Measurements from ENCODE around the gene POLR2J2.
"Not testable (repeated sequence)": the region's sequence is repeated elsewhere in the genome, so short reads cannot be mapped to it uniquely, and the experiment has no call there.

The POLR2J2 gene

DNA sequence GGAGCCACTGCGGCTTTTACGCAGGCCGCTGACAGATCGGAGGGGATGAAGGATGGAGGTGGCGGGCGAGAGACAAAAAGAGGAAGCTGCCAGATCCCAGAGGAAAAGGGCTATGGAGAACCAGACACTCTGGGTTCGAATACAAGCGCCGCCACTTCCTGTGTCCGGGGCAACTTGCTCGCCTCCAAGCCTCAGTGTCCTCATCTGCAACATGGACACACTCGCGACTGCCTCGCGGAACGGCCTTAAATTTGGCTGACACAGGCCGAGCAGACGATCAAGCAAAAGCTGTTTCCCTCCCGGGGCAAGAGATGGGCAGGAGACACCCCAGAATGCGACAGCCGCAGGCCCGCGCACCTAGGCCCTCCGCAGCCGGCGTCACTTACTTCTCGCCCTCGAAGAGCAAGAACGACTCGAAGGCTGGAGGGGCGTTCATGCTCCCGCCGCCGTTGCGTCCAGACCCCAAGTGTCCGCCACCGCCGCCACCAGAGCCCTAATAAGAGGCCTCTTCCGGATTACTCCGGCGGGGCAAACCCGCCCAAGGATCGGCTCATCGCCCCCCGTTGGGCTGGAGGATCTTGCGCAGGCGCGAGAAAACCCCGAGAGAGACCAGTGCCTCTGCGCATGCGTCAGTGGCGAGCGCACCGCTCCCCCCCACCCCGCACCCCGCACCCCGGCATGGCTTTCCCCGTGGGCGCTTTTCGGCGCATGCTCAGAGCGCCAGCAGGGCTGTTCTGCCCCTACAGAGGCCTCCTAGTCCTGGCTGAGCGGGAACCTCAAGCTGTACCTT, at the start of gene POLR2J2:
Gene POLR2J2 (minus strand): TSS at position 498 of the 790 bp plus-strand sequence. CDS start 62 bp downstream, at position 436.
- H3K27ac ChIP-seq: peak within 1 kb of the TSS; percentile 51; the same call in 1 of the 2 replicates

DNA sequence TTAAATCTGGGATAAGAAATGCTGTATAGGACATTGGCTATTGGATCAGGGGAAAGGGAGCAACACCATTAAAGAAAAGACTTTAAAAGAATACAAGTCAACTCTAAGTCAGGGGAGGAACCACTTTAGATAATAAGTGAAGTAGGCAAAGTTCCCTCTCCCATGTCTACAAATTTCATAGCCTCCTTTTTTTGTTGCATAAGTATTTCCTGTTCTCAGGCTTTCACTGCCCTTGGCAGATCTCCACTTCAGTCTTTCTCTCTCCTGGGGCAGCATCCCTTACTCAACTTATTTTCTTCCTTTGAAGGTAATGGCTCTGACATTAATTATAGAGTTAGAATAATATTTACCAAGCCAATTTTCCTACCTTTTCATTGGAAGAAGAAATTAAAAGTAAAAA, 47.0 kb upstream of the POLR2J2 start:
- H3K27ac ChIP-seq: not testable (repeated sequence)

DNA sequence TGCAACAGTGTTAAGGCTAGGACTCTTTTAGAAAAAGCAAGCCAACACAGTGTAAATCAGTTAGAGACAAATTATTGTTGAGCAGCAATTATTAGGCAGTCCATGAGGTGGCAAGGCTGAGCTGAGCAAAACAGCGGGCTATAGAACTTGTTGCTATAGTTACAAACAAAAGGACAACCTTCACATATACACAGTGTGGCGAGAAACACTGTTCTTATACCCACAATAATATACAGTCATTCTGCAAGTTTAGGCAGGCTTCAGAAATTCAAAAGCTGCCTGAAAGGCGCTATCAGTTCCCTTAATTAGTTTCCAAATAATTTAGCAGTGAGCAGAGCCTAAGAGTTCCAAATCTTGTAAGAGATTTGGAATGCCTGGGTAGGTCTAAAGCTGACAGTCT, 44.3 kb upstream of the POLR2J2 start:
- H3K27ac ChIP-seq: not testable (repeated sequence)

DNA sequence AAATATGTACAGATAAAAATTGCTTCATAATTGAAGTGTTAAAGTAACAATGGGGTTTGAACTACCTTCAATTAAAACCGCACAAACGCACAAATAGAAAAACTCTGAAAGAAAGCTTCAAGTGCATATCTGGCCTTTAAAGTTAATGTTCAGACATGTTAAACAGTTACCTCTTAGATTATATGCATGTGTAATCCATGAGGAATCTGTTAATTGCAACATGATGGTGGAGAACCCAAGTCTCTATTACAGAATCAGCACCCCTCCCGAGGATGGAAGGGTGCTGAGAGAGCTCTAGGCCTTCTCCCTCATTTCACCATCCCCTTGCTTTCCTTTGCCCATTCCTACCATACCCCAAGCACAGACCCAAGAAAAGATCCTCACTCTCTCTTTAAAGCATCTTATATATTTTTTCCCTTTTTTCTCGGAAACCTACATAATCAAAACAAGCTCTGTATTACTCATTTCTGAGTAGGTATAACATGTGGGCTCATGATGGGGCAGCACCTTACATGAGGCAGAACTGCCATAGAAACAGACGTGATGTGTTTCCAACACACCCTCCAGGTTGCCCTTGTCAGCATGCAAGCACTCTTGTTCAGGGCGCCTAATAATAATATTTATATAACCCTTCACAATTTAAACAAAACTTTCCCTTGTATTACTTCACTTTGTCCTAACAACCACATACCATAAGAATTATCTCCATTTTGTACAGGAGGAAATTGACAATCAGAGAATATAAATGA, 43.5 kb upstream of the POLR2J2 start:
- not testable (repeated sequence) for H3K27ac ChIP-seq

DNA sequence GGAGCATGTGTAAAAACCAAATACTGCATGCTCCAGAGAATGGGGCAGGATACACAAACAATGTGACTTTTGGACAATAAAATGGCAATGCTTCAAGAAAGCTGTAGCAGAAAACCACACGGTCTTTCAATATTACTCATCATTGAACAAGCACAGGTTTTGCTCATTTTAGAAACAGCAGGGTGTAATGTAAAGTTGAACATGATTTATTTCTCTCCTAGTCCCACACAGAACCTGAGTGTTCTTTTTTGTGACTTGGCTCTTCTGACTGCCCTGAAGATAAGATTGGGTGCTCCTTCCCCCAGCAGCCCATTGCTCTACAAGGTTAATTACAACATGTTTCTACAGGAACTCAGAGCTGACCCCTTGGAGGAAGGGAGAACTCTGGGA, 42.2 kb upstream of the POLR2J2 start:
- H3K27ac ChIP-seq: not testable (repeated sequence)

DNA sequence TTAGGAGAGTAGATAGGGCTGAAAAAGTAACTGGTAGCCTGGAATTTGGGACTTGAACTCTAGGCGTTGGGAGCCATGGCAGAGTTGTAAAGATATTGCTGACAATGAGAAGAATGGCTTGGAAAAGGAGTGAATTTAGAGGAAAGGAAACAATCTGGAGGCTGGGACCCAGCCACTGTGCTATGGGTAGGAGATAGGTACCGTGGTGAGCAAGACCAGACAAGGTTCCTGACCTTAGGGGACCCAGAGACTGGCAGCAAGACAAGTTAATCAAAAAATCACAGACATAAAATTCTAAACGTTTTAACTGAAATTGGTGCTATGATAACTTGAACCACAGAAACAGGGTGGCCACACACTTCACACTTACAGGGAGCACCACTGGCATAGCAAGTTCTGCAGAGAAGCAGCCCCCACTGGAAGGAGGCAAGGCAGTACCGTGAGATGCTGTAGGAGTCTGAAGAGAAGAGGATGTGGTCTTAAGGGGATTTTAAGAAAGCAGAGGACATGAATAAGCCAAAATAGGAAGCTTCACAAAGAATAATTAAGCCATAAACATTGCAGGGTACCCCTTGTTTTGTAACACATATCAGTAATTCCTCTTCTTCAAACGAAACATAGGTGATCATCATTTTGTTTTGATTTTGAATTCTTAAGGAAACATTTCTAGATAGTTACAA, 41.7 kb upstream of the POLR2J2 start:
- H3K27ac ChIP-seq: not testable (repeated sequence)

DNA sequence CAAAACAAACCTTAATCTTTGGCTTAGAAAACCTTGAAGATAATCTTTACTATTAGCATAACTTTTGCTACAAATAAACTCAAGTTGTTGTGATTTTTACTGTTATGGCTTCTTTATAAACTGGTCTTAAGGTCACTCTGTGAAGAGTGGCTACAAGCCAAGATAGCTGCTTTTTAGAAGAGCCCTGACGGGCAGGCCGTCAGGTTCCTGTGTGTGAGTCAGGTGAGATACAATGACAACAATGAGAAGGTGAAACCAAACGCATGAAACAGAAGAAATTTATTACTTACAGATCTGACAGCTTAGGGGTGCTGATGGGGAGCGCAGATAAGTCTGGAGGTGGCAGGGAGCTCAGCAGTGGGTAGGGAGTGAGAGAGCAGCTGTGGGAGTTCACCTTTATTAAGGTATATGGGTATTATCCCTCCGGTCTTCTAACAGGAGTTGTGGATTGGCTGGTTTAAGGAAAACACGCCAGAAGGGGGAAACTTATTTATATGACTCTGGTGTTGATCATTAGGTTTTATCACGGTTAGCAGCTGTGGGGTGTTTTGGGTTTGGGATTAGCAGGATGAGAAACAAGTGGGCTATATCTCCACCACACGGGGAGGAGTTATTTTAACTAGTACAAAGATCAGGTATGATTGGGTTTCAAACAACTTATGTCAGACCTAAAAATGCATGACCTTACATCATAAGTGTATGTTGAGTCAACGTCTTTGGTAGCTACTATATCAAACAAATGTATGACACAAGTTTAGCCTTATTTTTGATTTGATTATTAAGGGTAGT, 27.7 kb upstream of the POLR2J2 start:
- not testable (repeated sequence) for H3K27ac ChIP-seq

DNA sequence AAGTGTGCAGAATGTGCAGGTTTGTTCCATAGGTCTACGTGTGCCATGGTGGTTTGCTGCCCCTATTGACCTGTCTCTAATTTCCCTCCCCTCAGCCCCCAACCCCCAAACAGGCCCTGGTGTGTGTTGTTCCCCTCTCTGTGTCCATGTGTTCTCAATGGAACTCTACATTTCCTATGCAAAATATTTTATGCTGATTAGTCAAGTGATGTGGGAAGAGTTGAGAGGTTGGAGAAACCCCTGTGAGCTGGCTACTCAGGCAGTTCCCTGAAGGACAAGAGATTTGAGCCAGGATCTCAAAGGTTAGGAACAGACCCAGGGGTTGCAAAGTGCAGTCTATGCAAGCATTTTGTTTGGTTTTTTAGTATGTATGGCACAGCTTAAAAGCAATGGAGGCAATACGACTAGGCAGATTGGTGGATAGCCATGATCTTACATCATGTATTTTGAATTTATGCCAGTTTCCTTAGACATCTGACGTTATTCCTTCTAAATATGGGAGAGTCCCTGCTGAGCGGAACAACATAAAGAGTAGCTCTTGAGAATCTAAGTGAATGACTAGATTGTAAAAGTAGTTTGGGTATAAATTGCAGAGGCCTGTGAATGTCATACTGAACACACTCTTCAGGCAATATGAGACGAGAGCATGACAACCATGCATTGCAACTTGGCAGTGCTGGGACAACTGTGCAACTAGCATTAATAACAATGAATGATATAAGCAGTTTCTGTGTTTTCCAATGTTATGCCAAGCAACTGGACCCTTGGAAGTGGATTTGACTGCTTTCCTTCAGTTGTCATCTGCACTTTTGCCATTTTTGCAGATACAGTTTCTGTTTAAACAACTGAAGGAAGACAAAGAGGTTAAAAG, 26.4 kb upstream of the POLR2J2 start:
- not testable (repeated sequence) for H3K27ac ChIP-seq

DNA sequence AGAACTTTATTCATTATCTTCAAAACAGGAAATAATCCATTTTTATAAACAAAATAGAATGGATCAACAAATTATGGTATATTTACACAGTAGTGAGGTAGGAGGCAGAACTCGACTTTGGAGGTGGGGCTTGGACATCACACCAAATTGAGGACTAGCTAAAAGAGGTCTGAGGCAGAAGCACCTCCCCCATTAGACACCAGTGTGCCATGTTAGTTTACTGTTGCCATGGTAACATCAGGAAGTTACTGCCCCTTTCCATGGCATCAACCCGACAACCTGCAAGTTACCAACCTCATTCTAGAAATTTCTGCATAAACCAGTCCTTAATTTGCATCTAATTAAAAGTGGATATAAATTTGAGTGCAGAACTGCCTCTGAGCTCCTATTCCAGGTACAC, 24.5 kb upstream of the POLR2J2 start:
- not testable (repeated sequence) for H3K27ac ChIP-seq

DNA sequence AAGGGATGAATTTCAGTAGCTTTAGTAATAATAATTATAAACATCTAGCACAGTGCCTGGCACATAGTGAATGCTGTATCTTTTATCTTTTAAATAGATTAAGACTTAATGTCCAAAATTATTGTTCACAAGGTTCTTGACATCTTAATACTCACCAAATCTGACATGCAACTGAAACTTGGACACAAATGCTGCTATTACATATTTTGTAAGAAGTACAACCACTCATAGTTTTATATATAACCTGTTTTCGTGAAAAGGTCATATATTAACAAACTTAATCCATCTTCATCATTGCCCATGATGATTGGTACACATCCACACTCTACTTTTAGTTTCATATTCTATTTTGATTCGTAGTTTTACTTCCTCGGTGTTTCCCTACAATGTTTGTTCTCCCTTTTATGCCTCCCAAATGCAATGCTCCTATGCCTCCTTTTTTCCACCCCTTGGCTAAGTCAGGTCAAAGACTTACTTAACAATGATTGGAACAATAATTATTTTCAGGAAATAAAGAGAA, 23.6 kb upstream of the POLR2J2 start:
- not testable (repeated sequence) for H3K27ac ChIP-seq

DNA sequence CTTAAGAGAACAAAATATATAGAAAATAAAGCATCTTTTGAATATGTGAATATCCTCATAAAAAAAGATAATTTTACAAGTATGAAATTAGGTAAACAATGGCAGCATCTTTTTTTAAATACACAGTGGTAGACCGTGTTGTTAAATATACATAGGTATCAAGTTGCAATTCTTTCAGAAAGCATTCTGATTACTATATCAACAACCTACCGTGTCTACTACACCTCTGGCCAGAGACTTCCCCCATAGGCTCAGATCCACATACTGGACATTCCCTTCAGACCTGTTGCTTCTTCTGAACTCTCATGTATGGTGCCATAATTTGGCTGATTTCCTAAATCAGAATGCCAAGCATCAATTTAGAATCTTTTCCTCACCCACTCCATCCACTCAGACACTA, 22.5 kb upstream of the POLR2J2 start:
- H3K27ac ChIP-seq: not testable (repeated sequence)

DNA sequence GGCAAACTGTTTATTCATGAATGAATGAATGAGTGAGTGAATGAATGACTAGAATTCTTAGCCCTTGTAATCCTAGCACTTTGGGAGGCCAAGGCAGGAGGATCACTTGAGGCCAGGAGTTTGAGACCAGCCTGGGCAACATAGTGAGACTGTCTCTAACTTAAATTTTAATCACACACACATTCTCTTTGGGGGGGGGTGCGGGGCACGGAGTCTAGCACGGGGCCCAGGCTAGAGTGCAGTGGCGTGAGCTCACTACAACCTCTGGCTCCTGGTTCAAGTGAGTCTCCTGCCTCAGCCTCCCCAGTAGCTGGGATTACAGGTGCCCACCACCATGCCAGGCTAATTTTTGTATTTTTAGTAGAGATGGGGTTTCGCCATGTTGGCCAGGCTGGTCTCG, 19.1 kb upstream of the POLR2J2 start:
- H3K27ac ChIP-seq: not testable (repeated sequence)

DNA sequence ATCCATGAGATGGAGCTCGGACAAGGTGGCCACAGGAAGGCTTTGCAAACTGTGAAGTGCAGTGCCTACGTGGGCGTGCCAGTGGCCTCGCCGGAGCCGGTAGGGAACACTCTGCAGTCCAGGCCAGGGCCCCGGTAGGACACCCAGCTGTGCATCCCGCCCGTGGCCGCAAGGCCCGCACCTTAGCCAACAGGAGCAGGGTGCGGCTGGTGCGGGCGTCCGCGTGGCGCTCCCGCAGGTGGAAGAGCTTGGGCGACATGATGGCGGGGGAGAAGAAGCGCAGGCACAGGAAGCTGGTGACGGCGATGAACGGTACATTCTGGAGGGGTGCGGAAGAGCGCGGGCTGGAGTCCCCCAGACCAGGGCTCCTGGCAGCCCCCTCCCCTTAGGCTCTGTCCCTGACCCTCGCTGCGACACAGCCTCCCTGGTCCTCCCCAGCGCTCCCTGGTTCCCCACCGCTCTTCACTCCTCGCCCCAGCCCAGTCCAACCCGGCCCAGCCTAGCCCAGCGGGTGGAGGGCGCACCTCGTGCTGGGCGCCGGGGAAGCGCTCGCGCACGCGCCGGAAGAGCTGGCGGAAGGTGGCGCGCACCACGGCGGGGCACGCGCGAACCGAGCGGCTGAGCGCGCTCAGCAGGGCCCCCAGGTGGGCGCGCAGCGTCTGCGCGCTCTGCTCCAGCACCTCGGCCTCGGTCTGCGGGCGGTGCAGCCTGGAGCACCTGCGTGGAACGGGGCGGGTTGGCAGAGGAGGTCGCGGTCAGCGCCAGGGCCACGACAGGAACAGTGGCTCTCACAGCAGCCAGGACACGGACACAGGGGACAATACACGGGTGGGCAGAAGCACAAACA, 18.2 kb upstream of the POLR2J2 start:
- not testable (repeated sequence) for H3K27ac ChIP-seq

DNA sequence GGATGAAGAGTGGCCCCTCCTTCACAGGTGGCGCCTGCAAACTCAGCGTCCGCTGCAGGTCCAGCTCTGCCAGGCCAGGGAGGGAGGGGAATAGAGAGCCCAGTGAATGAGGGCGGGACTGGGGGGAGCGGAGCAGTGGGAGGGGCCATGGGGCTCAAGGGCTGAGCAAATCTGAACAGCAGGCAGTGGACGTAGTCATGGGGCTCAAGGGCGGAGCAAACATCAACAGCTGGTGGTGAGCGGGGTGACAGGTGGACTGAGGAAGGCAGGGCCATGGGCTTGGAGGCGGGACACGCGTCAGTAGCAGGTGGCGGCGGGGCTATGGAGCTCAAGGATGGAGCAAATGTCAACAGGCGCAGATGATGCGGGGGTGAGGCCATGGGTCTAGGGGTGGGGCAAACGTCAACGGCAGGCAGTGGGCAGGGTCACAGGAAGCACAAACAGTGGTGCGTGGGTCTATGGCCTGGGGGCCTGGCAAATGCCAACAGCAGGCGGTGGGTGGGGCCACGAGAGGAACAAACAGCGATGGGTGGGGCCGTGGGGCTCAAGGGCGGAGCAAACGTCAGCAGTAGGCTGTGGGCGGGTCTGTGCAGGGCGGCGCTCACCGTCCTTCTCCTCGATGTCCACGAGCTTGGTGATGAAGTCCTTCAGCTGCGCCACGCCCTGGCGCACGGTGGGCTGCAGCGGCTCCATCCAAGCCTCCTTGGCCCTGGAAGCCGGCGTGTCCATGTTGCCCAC, 17.0 kb upstream of the POLR2J2 start:
- not testable (repeated sequence) for H3K27ac ChIP-seq

DNA sequence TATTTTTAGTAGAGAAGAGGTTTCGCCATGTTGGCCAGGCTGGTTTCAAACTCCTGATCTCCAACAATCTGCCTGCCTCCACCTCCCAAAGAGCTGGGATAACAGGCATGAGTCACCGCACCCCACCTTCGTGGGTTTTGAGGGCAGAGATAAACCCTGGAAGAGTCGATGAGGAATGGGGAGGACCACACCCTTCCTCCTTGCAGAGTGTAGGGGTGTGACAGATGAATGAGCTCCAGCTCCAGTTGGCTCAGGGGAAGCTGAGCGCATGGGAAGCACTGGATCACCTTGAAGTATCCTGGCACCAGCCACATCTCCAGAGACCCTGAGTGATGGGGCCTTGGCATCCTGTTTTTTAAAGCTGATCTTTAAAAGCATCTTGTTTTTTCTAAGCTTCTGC, 11.1 kb upstream of the POLR2J2 start:
- not testable (repeated sequence) for H3K27ac ChIP-seq

DNA sequence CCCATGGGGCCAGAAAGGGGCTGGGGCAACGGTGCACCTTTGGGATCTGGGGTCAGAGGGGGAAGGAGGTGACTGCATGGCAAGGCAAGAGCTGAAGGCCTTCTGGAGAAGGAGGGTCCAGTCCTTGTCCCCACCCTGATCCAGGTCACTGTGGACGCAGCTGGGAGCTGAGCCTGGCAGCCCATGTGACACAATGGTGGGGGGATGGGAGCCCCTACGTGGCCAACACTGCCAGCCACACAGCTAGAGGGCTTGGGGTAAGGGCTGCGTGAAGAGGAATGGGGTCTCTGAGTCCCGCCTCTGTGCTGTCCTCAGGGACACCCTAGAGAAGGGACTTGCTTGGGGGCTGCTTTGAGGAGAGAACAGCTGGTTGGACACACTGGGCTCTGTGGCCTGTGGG, 9.3 kb upstream of the POLR2J2 start:
- not testable (repeated sequence) for H3K27ac ChIP-seq

DNA sequence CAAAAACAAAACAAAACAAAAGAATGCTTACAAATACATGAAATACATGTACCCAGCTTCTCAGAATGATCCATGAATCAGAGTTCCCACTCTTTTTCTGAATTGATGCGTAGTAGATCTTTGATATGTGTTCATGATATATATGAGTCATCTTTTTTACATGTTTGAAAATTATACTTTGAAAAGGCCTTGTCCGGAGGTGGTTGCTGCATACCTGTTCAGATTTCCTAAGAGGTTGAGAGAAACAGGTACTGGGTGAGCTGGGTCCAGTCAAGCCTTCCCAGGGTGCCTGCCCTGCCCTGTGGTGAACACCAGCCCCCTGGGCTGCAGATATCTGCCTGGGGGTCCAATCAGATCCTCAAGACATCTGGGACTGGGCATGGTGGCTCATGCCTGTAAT, 4.1 kb upstream of the POLR2J2 start:
- not testable (repeated sequence) for H3K27ac ChIP-seq

DNA sequence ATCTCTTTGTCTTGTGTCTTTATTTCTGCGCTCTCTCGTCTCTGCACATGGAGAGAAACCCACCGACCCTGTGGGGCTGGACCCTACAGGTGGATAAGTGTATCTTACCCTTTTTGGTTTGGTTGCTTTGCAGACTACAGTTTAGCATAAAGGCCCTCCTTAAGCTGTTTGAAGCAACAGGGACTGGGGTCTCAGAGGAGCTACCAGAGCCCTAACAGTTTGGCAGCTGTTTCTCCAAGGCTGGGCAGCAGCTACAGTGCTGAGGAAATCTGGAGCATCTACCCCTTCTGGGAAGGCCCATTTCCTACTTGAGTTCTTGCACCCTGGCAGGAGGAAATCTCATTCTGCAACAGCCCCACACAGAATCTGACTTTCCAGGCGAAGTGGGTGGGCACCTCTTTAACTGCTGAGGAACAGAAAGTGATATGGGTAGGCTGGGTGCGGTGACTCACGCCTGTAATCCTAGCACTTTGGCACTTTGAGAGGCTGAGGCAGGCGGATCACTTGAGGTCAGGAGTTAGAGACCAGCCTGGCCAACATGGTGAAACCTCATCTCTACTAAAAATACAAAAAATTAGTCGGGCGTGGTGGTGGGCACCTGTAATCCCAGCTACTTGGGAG, 2.1 kb upstream of the POLR2J2 start:
- H3K27ac ChIP-seq: not testable (repeated sequence)

DNA sequence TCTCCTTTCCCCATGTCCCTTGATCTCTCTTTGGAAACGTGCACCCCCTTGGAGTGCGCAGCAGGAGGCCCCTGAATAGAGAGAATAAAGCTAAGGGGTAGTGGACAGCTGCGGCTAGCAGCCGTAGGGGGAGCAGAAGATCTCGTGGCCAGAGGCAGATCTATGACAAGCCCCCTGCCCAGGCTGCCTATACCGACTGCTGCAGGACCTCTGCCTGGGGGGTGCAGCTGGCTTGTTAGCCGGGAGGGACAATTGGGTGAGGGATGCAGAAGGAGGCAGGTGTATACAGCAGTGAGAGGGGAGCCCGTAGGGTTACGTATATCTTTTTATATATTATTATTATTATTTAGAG, 469 bp upstream of the POLR2J2 start:
- H3K27ac ChIP-seq: not testable (repeated sequence)

All from C4-2B (cell line).